Measurements from ENCODE around the gene RC3H2. TPM values are rescaled to one million over a fixed set of nuclear protein-coding genes. Genes with fewer than 3 reads are reported as not detected.

The RC3H2 gene
- total and polyA plus RNA-seq, 2 of the 13 experiments (the other 11 are each of a cell fraction or from before 2014, with no cell fraction given) = 21.0 to 36.4 TPM

- Histone ChIP-seq H2AFZ (ENCODE audit: low read length) (no peak overlapping the region), H3K79me2 (ENCODE audit: insufficient read depth, low read length) (peaks cover 40% of the 10 kb centered on the region), H3K9ac (ENCODE audit: insufficient read depth, low read depth, low read length) (peak overlapping the region; percentile 33; the same call in 1 of the 2 replicates), H3K4me1 (ENCODE audit: insufficient read depth, low read length) (peaks cover 45% of the 10 kb centered on the region), H3K27me3 (ENCODE audit: control insufficient read depth in 1 of 2, insufficient read depth in 2 of 2, low read length in 2 of 2) (peaks cover 0 to 2% of the 10 kb centered on the region in 2 experiments; a peak in 1 of 5 replicates), H3K9me3 (ENCODE audit: low read length) (no peaks in the 10 kb centered on the region), H3K27ac (ENCODE audit: extremely low read length, insufficient read depth, low read length) (peak overlapping the region; percentile 73), H3K4me2 (ENCODE audit: low read depth, low read length) (peak overlapping the region; percentile 63), H3K4me3 (replicated peaks in 1 of 3; ENCODE audit: insufficient read depth in 1 of 3, low read depth in 2 of 3, low read length in 3 of 3) (peak overlapping the region in 2 of 3 experiments; percentile 7 to 14; a peak in 3 of 6 replicates), H3K36me3 (replicated peaks in 1 of 2; ENCODE audit: control insufficient read depth in 1 of 2, insufficient read depth in 2 of 2, low read length in 2 of 2) (peaks cover 0 to 8% of the 10 kb centered on the region in 2 experiments; a peak in 2 of 5 replicates), H4K20me1 (ENCODE audit: insufficient read depth, low read length) (no peaks in the 10 kb centered on the region)
- peak; percentile 84 for DNase-seq (ENCODE audit: low spot score)
- intact Hi-C loops (cut with micrococcal nuclease; ENCODE audit: unreplicated experiment) = loop anchor here (1.0 kb wide), 1 partner anchor 31 kb away; the partner anchor contains the start of gene RC3H2
- in situ Hi-C loops (cut with HindIII; ENCODE audit: extremely low pct_ligation_motif_present, low pct_unique_long_range_greater_than_20kb) = no loop called here
- CTCF ChIA-PET (ENCODE audit: low intra/inter-chr PET ratio, low total read pairs) = no interaction called here
- peak; percentile 76 for FAIRE-seq
- POLR2A ChIA-PET = interaction anchor here (1.4 to 2.6 kb wide), 2 partner anchors 23 to 32 kb away, joined by 7 to 20 read pairs; partner anchors contain the start of genes RC3H2 and ZBTB6
- ATAC-seq = peak; percentile 64
- WGBS (ENCODE audit: low lambda C conversion rate) = 6% methylated on average over 5 of the region's 5 CpGs
- no TSS peak for BruUV-seq (replicated peaks)
- TF ChIP-seq ZNF343 (CRISPR knock-in tag; IDR thresholded peaks at IDR 0.05) (no peak), ZNF430 (CRISPR knock-in tag; IDR thresholded peaks at IDR 0.05) (0 out of 2 replicates have a peak, but pooled peaks have one; percentile 21), ZNF607 (CRISPR knock-in tag; IDR thresholded peaks at IDR 0.05; ENCODE audit: borderline replicate concordance) (no peak; the same call in 1 of the 2 replicates), ZNF225 (CRISPR knock-in tag; IDR thresholded peaks at IDR 0.05) (no peak), RCOR2 (CRISPR knock-in tag; IDR thresholded peaks at IDR 0.05) (no peak; the same call in 1 of the 2 replicates), RXRB (CRISPR knock-in tag; IDR thresholded peaks at IDR 0.05; ENCODE audit: borderline replicate concordance) (peak; percentile 71), ZBTB38 (CRISPR knock-in tag; IDR thresholded peaks at IDR 0.05) (0 out of 2 replicates have a peak, but pooled peaks have one; percentile 37), CEBPB (IDR thresholded peaks at IDR 0.05; ENCODE audit: borderline replicate concordance, low read depth, low read length) (peak; percentile 68; the same call in 1 of the 2 replicates), TOPORS (CRISPR knock-in tag; IDR thresholded peaks at IDR 0.05) (no peak), ZNF136 (CRISPR knock-in tag; IDR thresholded peaks at IDR 0.05; ENCODE audit: low read depth) (no peak), SOX6 (IDR thresholded peaks at IDR 0.05) (no peak), SOX6 (CRISPR knock-in tag; IDR thresholded peaks at IDR 0.05) (peak; percentile 48; the same call in 1 of the 2 replicates), ZNF333 (CRISPR knock-in tag; IDR thresholded peaks at IDR 0.05; ENCODE audit: borderline replicate concordance) (no peak), CERS6 (CRISPR knock-in tag; IDR thresholded peaks at IDR 0.05) (no peak), EZH2 (conservative IDR thresholded peaks at IDR 0.05; ENCODE audit: low read depth, low read length) (no peak), SPEN (CRISPR knock-in tag; IDR thresholded peaks at IDR 0.05; ENCODE audit: low read depth) (0 out of 2 replicates have a peak, but pooled peaks have one; percentile 17), KDM3A (CRISPR knock-in tag; IDR thresholded peaks at IDR 0.05; ENCODE audit: low read depth) (peak; percentile 58; the same call in 1 of the 2 replicates), ZNF713 (CRISPR knock-in tag; IDR thresholded peaks at IDR 0.05) (no peak), IKZF5 (CRISPR knock-in tag; IDR thresholded peaks at IDR 0.05) (peak; percentile 63; the same call in 1 of the 2 replicates), NCOA5 (CRISPR knock-in tag; IDR thresholded peaks at IDR 0.05) (no peak), TBX2 (CRISPR knock-in tag; IDR thresholded peaks at IDR 0.05; ENCODE audit: borderline replicate concordance) (peak; percentile 77; the same call in 1 of the 2 replicates), RBM22 (optimal IDR thresholded peaks at IDR 0.05; ENCODE audit: low read length) (no peak), NPAS2 (CRISPR knock-in tag; IDR thresholded peaks at IDR 0.05; ENCODE audit: borderline replicate concordance) (no peak), ZMAT3 (CRISPR knock-in tag; conservative IDR thresholded peaks at IDR 0.05) (no peak), FIP1L1 (IDR thresholded peaks at IDR 0.05; ENCODE audit: borderline replicate concordance, insufficient read depth, low read depth, low read length) (no peak), ZFP36L1 (CRISPR knock-in tag; IDR thresholded peaks at IDR 0.05) (0 out of 2 replicates have a peak, but pooled peaks have one; percentile 28)
Observed at GRCh38 chr9:122936464-122936863, 31.3 kb upstream of the RC3H2 start.
